ENCODE results near the gene ME3.

The ME3 gene

GRCh38 chr11:86499723-86500129, 172.7 kb downstream of the ME3 start:
- no peak for DNase-seq
- no peaks in the 10 kb centered on the region for H3K27me3 ChIP-seq (replicated peaks in 2 of 5; ENCODE audit: control insufficient read depth in 4 of 5, insufficient read depth in 5 of 5, low read length in 4 of 5)
- no peak overlapping the region for H3K4me3 ChIP-seq (ENCODE audit: control insufficient read depth in 1 of 7, extremely low read depth in 1 of 7, insufficient read depth in 4 of 7, low read depth in 2 of 7, low read length in 6 of 7)
- H3K4me1 ChIP-seq (ENCODE audit: control extremely low read depth in 1 of 4, control insufficient read depth in 4 of 4, insufficient read depth in 4 of 4, low read length in 3 of 4), result peaks cover 0 to 22% (median 18%) of the 10 kb centered on the region in 4 experiments
- ChIA-PET POLR2A (no interaction called here), CTCF (no interaction called here)
- H3K27ac ChIP-seq (ENCODE audit: insufficient read depth in 1 of 2, low read depth in 1 of 2, low read length in 2 of 2, poor library complexity in 1 of 2, severe bottlenecking in 2 of 2), result no peak overlapping the region
- 81% methylated on average over 4 of the region's 4 CpGs for WGBS (ENCODE audit: insufficient coverage)
- H3K36me3 ChIP-seq (ENCODE audit: control insufficient read depth in 4 of 4, insufficient read depth in 4 of 4, low read length in 3 of 4), result peaks cover 0 to 18% (median 8%) of the 10 kb centered on the region in 4 experiments
- H3K9me3 ChIP-seq (ENCODE audit: control extremely low read depth in 1 of 5, control insufficient read depth in 4 of 5, insufficient read depth in 2 of 5, low read depth in 1 of 5, low read length in 4 of 5), result no peaks in the 10 kb centered on the region

- no peak overlapping the region for H3K4me3 ChIP-seq (ENCODE audit: control insufficient read depth in 1 of 7, extremely low read depth in 1 of 7, insufficient read depth in 4 of 7, low read depth in 2 of 7, low read length in 6 of 7)
- H3K4me1 ChIP-seq (ENCODE audit: control extremely low read depth in 1 of 4, control insufficient read depth in 4 of 4, insufficient read depth in 4 of 4, low read length in 3 of 4), result peaks cover 0 to 14% (median 10%) of the 10 kb centered on the region in 4 experiments
- H3K36me3 ChIP-seq (ENCODE audit: control insufficient read depth in 4 of 4, insufficient read depth in 4 of 4, low read length in 3 of 4), result peaks cover 0 to 18% (median 10%) of the 10 kb centered on the region in 4 experiments
- no peaks in the 10 kb centered on the region for H3K27me3 ChIP-seq (replicated peaks in 2 of 5; ENCODE audit: control insufficient read depth in 4 of 5, insufficient read depth in 5 of 5, low read length in 4 of 5)
- 91% methylated on average over 7 of the region's 10 CpGs for WGBS (ENCODE audit: insufficient coverage)
- no peak for DNase-seq
- no peaks in the 10 kb centered on the region for H3K9me3 ChIP-seq (ENCODE audit: control extremely low read depth in 1 of 5, control insufficient read depth in 4 of 5, insufficient read depth in 2 of 5, low read depth in 1 of 5, low read length in 4 of 5)
- no peak overlapping the region for H3K27ac ChIP-seq (ENCODE audit: insufficient read depth in 1 of 2, low read depth in 1 of 2, low read length in 2 of 2, poor library complexity in 1 of 2, severe bottlenecking in 2 of 2)
- POLR2A ChIA-PET, result no interaction called here
- CTCF ChIA-PET, result interaction anchor here (1.8 kb wide), 1 partner anchor 14 kb away, joined by 4 read pairs; no protein-coding TSS in a partner anchor
These were observed 174.6 kb downstream of the ME3 start for GRCh38 chr11:86497836-86498235.

GRCh38 chr11:86497310-86497709, 175.1 kb downstream of the ME3 start:
- WGBS (ENCODE audit: insufficient coverage), result 93% methylated on average over 2 of the region's 2 CpGs
- POLR2A ChIA-PET, result no interaction called here
- H3K27me3 ChIP-seq (replicated peaks in 2 of 5; ENCODE audit: control insufficient read depth in 4 of 5, insufficient read depth in 5 of 5, low read length in 4 of 5), result no peaks in the 10 kb centered on the region
- peaks cover 0 to 20% (median 10%) of the 10 kb centered on the region in 4 experiments for H3K36me3 ChIP-seq (ENCODE audit: control insufficient read depth in 4 of 4, insufficient read depth in 4 of 4, low read length in 3 of 4)
- CTCF ChIA-PET, result interaction anchor here (1.2 to 1.8 kb wide), 2 partner anchors 11 to 13 kb away, joined by 3 to 4 read pairs; no protein-coding TSS in a partner anchor
- peaks cover 0 to 16% (median 11%) of the 10 kb centered on the region in 4 experiments for H3K4me1 ChIP-seq (ENCODE audit: control extremely low read depth in 1 of 4, control insufficient read depth in 4 of 4, insufficient read depth in 4 of 4, low read length in 3 of 4)
- H3K27ac ChIP-seq (ENCODE audit: insufficient read depth in 1 of 2, low read depth in 1 of 2, low read length in 2 of 2, poor library complexity in 1 of 2, severe bottlenecking in 2 of 2), result no peak overlapping the region
- H3K9me3 ChIP-seq (ENCODE audit: control extremely low read depth in 1 of 5, control insufficient read depth in 4 of 5, insufficient read depth in 2 of 5, low read depth in 1 of 5, low read length in 4 of 5), result no peaks in the 10 kb centered on the region
- DNase-seq, result no peak
- no peak overlapping the region for H3K4me3 ChIP-seq (ENCODE audit: control insufficient read depth in 1 of 7, extremely low read depth in 1 of 7, insufficient read depth in 4 of 7, low read depth in 2 of 7, low read length in 6 of 7)

GRCh38 chr11:86495351-86495750, 177.1 kb downstream of the ME3 start:
- DNase-seq, result no peak
- Histone ChIP-seq H3K4me1 (ENCODE audit: control extremely low read depth in 1 of 4, control insufficient read depth in 4 of 4, insufficient read depth in 4 of 4, low read length in 3 of 4) (peaks cover 0 to 11% (median 8%) of the 10 kb centered on the region in 4 experiments), H3K27ac (ENCODE audit: insufficient read depth in 1 of 2, low read depth in 1 of 2, low read length in 2 of 2, poor library complexity in 1 of 2, severe bottlenecking in 2 of 2) (no peak overlapping the region), H3K27me3 (replicated peaks in 2 of 5; ENCODE audit: control insufficient read depth in 4 of 5, insufficient read depth in 5 of 5, low read length in 4 of 5) (no peaks in the 10 kb centered on the region), H3K4me3 (ENCODE audit: control insufficient read depth in 1 of 7, extremely low read depth in 1 of 7, insufficient read depth in 4 of 7, low read depth in 2 of 7, low read length in 6 of 7) (no peak overlapping the region), H3K9me3 (ENCODE audit: control extremely low read depth in 1 of 5, control insufficient read depth in 4 of 5, insufficient read depth in 2 of 5, low read depth in 1 of 5, low read length in 4 of 5) (no peaks in the 10 kb centered on the region), H3K36me3 (ENCODE audit: control insufficient read depth in 4 of 4, insufficient read depth in 4 of 4, low read length in 3 of 4) (peaks cover 0 to 20% (median 10%) of the 10 kb centered on the region in 4 experiments)
- ChIA-PET CTCF (interaction anchor here (0.7 kb wide), 1 partner anchor 10 kb away, joined by 3 read pairs; no protein-coding TSS in a partner anchor), POLR2A (no interaction called here)
- WGBS (ENCODE audit: insufficient coverage), result 100% methylated on average over 2 of the region's 2 CpGs

DNA sequence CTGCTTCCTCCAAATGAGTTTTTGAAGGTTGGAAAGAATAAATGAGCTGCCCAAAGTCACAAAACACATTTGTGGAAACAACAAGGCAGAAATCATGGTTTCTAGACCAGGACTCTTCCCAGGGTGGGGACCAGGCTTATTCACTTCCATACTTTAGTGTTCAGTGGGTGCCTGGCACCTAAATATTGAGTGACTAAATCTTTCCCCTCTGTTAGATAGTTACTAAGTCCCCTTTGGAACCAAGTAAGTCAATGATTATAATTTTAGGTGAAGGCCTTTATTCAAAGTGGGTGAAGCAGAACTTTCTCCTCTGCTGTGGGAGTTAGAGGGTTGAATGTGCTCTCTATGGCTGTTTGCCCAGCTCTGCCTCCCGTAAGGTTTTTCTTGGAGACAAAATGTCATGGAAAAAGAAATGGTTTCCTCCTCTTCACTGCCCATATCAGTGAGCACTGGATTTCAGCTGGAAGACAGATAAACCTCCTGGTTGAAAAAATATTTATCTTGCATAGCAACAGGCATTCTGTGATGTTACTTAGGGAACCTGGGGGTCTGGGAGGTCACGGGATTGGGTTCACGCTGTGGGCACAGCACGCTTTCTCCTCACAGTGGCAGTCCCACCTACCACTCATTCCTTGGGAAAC, 179.9 kb downstream of the ME3 start:
- WGBS (ENCODE audit: insufficient coverage), result 97% methylated on average over 3 of the region's 4 CpGs
- CTCF ChIA-PET, result interaction anchor here (1.1 kb wide), 1 partner anchor 116 kb away, joined by 4 read pairs; no protein-coding TSS in a partner anchor
- Histone ChIP-seq H3K27me3 (replicated peaks in 2 of 5; ENCODE audit: control insufficient read depth in 4 of 5, insufficient read depth in 5 of 5, low read length in 4 of 5) (no peaks in the 10 kb centered on the region), H3K9me3 (ENCODE audit: control extremely low read depth in 1 of 5, control insufficient read depth in 4 of 5, insufficient read depth in 2 of 5, low read depth in 1 of 5, low read length in 4 of 5) (no peaks in the 10 kb centered on the region), H3K27ac (ENCODE audit: insufficient read depth in 1 of 2, low read depth in 1 of 2, low read length in 2 of 2, poor library complexity in 1 of 2, severe bottlenecking in 2 of 2) (no peak overlapping the region), H3K4me3 (ENCODE audit: control insufficient read depth in 1 of 7, extremely low read depth in 1 of 7, insufficient read depth in 4 of 7, low read depth in 2 of 7, low read length in 6 of 7) (no peak overlapping the region), H3K36me3 (ENCODE audit: control insufficient read depth in 4 of 4, insufficient read depth in 4 of 4, low read length in 3 of 4) (peaks cover 0 to 14% (median 8%) of the 10 kb centered on the region in 4 experiments), H3K4me1 (ENCODE audit: control extremely low read depth in 1 of 4, control insufficient read depth in 4 of 4, insufficient read depth in 4 of 4, low read length in 3 of 4) (peaks cover 0 to 5% (median 4%) of the 10 kb centered on the region in 4 experiments)
- POLR2A ChIA-PET, result no interaction called here
- no peak for DNase-seq

DNA sequence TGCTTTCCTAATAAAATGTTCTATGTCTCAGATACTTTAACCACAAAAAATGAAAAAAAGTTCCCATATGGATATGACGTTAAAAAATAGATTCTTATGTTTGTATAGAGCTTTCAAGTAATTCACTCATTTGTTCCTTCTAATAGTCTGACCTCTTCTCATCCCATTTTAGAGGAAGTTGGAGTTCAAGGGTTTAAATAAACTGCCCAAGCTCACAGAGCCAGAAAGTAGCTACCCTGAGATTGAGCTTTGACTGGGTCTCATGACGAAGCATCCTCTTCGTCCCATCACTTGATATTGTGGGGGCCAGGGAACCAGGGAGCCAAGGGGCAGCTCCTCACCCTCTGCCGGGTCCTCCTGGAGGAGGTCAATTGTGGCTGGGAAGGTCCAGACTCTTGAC, 181.4 kb downstream of the ME3 start:
- DNase-seq, result no peak
- 100% methylated on average over 3 of the region's 4 CpGs for WGBS (ENCODE audit: insufficient coverage)
- ChIA-PET POLR2A (no interaction called here), CTCF (interaction anchor here (1.0 to 1.4 kb wide), 2 partner anchors 36 to 315 kb away, joined by 3 to 4 read pairs; no protein-coding TSS in a partner anchor)
- Histone ChIP-seq H3K4me1 (ENCODE audit: control extremely low read depth in 1 of 4, control insufficient read depth in 4 of 4, insufficient read depth in 4 of 4, low read length in 3 of 4) (peaks cover 3 to 19% (median 15%) of the 10 kb centered on the region in 4 experiments), H3K27me3 (replicated peaks in 2 of 5; ENCODE audit: control insufficient read depth in 4 of 5, insufficient read depth in 5 of 5, low read length in 4 of 5) (no peaks in the 10 kb centered on the region), H3K4me3 (ENCODE audit: control insufficient read depth in 1 of 7, extremely low read depth in 1 of 7, insufficient read depth in 4 of 7, low read depth in 2 of 7, low read length in 6 of 7) (no peak overlapping the region), H3K36me3 (ENCODE audit: control insufficient read depth in 4 of 4, insufficient read depth in 4 of 4, low read length in 3 of 4) (peaks cover 0 to 11% (median 6%) of the 10 kb centered on the region in 4 experiments), H3K27ac (ENCODE audit: insufficient read depth in 1 of 2, low read depth in 1 of 2, low read length in 2 of 2, poor library complexity in 1 of 2, severe bottlenecking in 2 of 2) (no peak overlapping the region), H3K9me3 (ENCODE audit: control extremely low read depth in 1 of 5, control insufficient read depth in 4 of 5, insufficient read depth in 2 of 5, low read depth in 1 of 5, low read length in 4 of 5) (no peaks in the 10 kb centered on the region)

GRCh38 chr11:86490582-86490981, 181.8 kb downstream of the ME3 start:
- Histone ChIP-seq H3K4me3 (ENCODE audit: control insufficient read depth in 1 of 7, extremely low read depth in 1 of 7, insufficient read depth in 4 of 7, low read depth in 2 of 7, low read length in 6 of 7) (no peak overlapping the region), H3K27me3 (replicated peaks in 2 of 5; ENCODE audit: control insufficient read depth in 4 of 5, insufficient read depth in 5 of 5, low read length in 4 of 5) (no peaks in the 10 kb centered on the region), H3K27ac (ENCODE audit: insufficient read depth in 1 of 2, low read depth in 1 of 2, low read length in 2 of 2, poor library complexity in 1 of 2, severe bottlenecking in 2 of 2) (no peak overlapping the region), H3K9me3 (ENCODE audit: control extremely low read depth in 1 of 5, control insufficient read depth in 4 of 5, insufficient read depth in 2 of 5, low read depth in 1 of 5, low read length in 4 of 5) (no peaks in the 10 kb centered on the region), H3K4me1 (ENCODE audit: control extremely low read depth in 1 of 4, control insufficient read depth in 4 of 4, insufficient read depth in 4 of 4, low read length in 3 of 4) (peaks cover 3 to 21% (median 16%) of the 10 kb centered on the region in 4 experiments), H3K36me3 (ENCODE audit: control insufficient read depth in 4 of 4, insufficient read depth in 4 of 4, low read length in 3 of 4) (peaks cover 0 to 7% (median 5%) of the 10 kb centered on the region in 4 experiments)
- POLR2A ChIA-PET, result no interaction called here
- no peak for DNase-seq
- CTCF ChIA-PET, result interaction anchor here (1.0 to 1.4 kb wide), 2 partner anchors 35 to 316 kb away, joined by 3 to 4 read pairs; no protein-coding TSS in a partner anchor

Data from common myeloid progenitor, CD34-positive (primary cell).